RWPE1 (cell line): ENCODE measurements around the gene PXDN.

ENCODE experiments used
- CTCF ChIA-PET: fragments of 350-600 bp; sonication (Branson Sonifier 250); formaldehyde crosslinking; extraction: SDS; loops from one replicate; lab custom pipeline; 2021; lab: Yijun Ruan, JAX
- POLR2A ChIA-PET: fragments of 400-600 bp; formaldehyde crosslinking; extraction: SDS; loops from one replicate; lab custom pipeline; 2020; ENCODE audit warnings: antibody characterized with exemption; ENCODE audit not compliant: low non-redundant PET; lab: Yijun Ruan, JAX
- DNase-seq: peaks from one replicate; pipeline ENCODE4 v3.0.0; 2012; ENCODE audit warnings: low spot score
- H3K27ac ChIP-seq: fragments of 450-650 bp; 2 replicates; pipeline ENCODE4 v1.5.1; 2017
- TF ChIP-seq, protein P1 (sequence below): fragments of 450-650 bp; conservative IDR thresholded peaks from 2 replicates; pipeline ENCODE4 v1.5.1; 2017; ENCODE audit warnings: low read depth, mild to moderate bottlenecking

PXDN gene

DNA sequence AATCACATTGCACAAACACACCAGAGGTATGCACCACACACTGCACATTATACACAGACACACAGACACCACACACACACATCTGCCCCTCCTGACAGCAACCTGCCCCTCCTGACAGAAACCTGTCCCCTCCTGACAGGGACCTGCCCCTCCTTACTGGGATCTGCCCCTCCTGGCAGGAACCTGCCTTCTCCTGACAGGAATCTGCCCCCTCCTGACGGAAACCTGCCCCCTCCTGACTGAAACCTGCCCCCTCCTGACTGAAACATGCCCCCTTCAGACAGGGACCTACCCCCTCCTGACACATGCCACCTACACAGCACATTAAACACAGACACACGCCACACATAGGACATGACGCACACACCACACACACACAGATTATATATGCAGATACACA is 88.9 kb downstream of the PXDN start:
- POLR2A ChIA-PET = no interaction called here
- TF ChIP-seq, protein P1, sequence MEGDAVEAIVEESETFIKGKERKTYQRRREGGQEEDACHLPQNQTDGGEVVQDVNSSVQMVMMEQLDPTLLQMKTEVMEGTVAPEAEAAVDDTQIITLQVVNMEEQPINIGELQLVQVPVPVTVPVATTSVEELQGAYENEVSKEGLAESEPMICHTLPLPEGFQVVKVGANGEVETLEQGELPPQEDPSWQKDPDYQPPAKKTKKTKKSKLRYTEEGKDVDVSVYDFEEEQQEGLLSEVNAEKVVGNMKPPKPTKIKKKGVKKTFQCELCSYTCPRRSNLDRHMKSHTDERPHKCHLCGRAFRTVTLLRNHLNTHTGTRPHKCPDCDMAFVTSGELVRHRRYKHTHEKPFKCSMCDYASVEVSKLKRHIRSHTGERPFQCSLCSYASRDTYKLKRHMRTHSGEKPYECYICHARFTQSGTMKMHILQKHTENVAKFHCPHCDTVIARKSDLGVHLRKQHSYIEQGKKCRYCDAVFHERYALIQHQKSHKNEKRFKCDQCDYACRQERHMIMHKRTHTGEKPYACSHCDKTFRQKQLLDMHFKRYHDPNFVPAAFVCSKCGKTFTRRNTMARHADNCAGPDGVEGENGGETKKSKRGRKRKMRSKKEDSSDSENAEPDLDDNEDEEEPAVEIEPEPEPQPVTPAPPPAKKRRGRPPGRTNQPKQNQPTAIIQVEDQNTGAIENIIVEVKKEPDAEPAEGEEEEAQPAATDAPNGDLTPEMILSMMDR = no peak
- CTCF ChIA-PET = no interaction called here
- H3K27ac ChIP-seq = peak overlapping the region; percentile 67
- DNase-seq = no peak

DNA sequence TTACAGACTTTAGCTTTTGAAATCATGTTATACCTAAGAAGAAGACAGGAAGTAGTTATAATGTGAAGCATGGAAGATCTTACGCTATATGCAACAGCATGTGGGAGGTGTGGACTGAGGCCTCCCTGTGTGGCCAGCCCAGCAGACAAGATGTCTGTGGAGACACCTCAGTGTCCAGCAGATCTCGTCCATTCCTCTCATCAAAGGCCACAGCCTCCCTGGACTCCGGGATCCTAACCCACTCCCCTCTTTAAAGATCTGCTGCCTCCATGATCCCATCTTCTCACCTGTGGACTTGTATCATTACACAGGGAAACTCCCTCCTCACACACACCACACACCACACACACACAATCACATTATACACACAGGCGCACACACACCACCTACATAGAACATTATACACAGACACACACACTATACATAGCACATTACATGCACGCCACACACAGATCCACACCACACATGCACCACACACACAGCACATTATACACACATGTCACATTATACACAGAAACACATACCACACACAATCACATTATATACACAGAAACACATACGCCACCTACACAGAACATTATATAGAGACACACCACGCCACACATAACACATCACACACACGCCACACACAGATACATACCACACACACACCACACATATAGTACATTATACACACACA is 89.5 kb downstream of the PXDN start:
- no peak for DNase-seq
- TF ChIP-seq, protein P1 = no peak
- ChIA-PET POLR2A (no interaction called here), CTCF (interaction anchor here (0.6 kb wide), 1 partner anchor 96 kb away, joined by 3 read pairs; no protein-coding TSS in a partner anchor)
- peak overlapping the region; percentile 68 for H3K27ac ChIP-seq

- TF ChIP-seq, protein P1 = no peak
Observed at GRCh38 chr2:1653956-1654695, 90.2 kb downstream of the PXDN start.

GRCh38 chr2:1652034-1652790 is 92.1 kb downstream of the PXDN start:
- no peak for DNase-seq
- CTCF ChIA-PET = no interaction called here
- H3K27ac ChIP-seq = peak overlapping the region; percentile 87
- TF ChIP-seq, protein P1 = no peak
- POLR2A ChIA-PET = no interaction called here

More at GRCh38 chr2:1653956-1654695, 90.2 kb downstream of the PXDN start:
- ChIA-PET CTCF (interaction anchor here (0.6 kb wide), 1 partner anchor 97 kb away, joined by 3 read pairs; no protein-coding TSS in a partner anchor), POLR2A (no interaction called here)
- DNase-seq = no peak
- H3K27ac ChIP-seq = peak overlapping the region; percentile 87

DNA sequence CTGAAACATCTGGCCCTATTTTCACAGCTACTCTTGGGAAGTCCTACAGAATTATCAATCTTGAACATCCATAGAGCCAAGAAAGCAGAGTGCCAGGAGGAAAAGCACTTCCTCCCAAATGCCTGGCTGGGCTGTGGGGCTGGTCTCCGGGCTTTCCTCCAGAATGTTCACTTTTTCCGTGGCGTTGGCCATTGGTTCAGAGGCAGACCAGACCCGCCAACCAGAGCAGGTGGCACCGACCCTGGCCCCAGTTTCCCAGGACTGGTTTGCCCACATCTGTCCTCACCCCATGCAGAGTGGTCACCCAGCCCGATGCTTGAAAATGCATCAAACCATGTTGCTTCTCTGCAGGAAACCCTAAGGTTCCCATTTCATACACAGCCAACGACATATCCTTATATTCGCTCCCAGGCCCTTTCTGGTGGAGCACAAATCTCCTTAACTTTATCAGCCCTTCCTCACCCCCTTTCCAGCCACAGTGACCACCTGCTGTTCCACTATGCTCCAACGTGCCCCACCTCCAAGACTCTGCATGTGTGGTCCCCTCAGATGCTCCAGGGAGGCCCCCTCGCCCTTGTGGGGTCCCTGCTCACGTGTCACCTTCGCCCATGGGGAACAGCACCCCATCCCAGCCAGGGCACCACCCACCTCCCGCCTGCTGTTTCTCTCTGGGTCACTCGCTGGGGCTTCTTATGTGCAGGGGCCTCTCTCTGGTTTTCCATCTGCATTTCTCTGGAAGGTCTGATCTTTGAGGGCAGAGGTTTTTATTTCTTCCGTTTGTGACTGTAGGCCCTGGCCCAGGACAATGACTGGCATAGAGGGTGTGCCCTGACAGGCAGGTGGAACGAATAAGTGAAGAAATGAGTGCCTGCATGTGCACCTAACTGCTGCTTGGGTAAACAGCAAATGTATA is 92.9 kb downstream of the PXDN start:
- TF ChIP-seq, protein P1 = no peak
- ChIA-PET POLR2A (no interaction called here), CTCF (no interaction called here)
- peak overlapping the region; percentile 37 for H3K27ac ChIP-seq
- DNase-seq = no peak
